ENCODE data around the gene PDLIM7. TPM values are rescaled to one million over a fixed set of nuclear protein-coding genes. Genes with fewer than 3 reads are reported as not detected.
A peak's percentile ranks its signal among the peaks of the same experiment; 100 is the strongest.

PDLIM7 gene
- total RNA-seq, 2 experiments from 2014 or later, result 38.5 to 41.9 TPM

DNA sequence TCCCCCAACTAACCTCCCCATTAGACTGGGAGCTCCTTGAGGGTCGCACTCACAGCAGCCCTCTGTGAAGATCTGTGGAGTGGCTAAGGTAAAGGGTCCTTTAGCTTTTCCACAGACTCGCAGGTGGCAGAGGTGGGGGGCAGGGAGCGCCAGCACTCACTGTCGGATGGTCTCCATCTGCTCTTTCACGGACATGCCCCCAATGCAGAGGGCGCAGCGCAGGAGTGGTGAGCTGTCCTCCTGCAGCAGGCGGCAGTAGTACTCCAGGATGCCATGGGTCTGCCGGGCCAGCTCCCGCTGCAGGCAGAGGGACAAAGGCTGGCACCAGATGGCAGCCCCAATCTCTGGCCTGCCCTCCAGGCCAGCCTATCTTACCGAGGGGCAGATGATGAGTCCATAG is 17.1 kb upstream of the PDLIM7 start:
- no peaks in the 10 kb centered on the region for H3K27me3 Mint-ChIP-seq
- H3K9me3 Mint-ChIP-seq, result no peaks in the 10 kb centered on the region
- DNase-seq, result no peak
- peaks cover 47% of the 10 kb centered on the region for H3K36me3 Mint-ChIP-seq
- H3K4me3 Mint-ChIP-seq, result no peak overlapping the region
- H3K27ac Mint-ChIP-seq, result peak overlapping the region; percentile 45
- H3K4me1 Mint-ChIP-seq, result peaks cover 33% of the 10 kb centered on the region

DNA sequence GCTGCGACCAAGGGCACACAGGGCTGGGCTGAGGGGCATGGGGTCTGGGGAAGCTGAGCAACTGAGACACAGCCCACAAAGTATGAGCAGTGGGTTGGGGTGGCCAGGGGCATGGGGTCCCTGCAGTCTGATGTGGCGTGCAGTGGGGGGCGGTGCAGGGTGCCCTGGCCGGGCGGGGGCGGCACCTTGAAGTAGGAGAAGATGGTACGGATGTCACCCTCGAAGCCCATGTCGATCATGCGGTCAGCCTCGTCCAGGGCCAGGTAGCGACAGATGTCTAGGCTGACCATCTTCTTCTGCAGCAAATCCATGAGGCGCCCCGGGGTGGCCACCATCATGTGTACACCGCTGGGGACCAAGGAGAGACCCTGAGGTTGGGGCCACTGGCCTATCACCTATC is 16.1 kb upstream of the PDLIM7 start:
- Mint-ChIP-seq H3K4me3 (no peak overlapping the region), H3K27ac (no peak overlapping the region), H3K4me1 (peaks cover 31% of the 10 kb centered on the region), H3K36me3 (peaks cover 47% of the 10 kb centered on the region), H3K27me3 (no peaks in the 10 kb centered on the region), H3K9me3 (no peaks in the 10 kb centered on the region)
- no peak for DNase-seq

DNA sequence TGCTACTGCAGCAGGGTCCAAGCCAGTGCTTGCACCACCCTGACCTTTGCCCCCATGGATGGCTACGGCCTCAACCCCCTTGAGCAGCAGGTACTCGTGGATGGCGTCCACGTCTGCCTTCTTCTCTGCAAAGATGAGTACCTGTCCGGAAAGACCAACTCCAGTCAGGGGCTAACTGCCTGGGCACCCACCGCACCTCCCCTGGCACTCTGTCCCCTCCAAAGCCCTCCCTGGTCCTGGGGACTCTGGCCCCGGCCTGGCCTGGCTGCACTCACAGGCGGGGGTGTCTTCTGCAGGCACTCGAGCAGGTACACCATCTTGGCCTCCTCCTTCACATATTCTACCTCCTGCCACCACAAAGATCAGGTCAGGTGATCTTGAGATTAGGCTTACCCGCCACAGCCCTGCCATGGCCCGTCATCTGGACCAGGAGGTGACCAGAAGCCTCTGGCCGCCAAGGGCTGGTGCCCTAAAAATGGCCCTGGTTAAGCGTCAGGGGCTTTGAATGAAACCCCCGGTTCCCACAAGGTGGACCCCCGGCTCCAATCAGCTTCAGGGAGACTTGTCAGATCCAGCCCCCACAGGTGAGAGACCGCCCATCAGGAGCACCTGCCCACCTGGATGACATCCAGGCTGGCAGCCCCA is 15.5 kb upstream of the PDLIM7 start:
- DNase-seq, result no peak
- Mint-ChIP-seq H3K27ac (no peak overlapping the region), H3K4me3 (no peak overlapping the region), H3K9me3 (no peaks in the 10 kb centered on the region), H3K36me3 (peaks cover 48% of the 10 kb centered on the region), H3K27me3 (no peaks in the 10 kb centered on the region), H3K4me1 (peaks cover 31% of the 10 kb centered on the region)

DNA sequence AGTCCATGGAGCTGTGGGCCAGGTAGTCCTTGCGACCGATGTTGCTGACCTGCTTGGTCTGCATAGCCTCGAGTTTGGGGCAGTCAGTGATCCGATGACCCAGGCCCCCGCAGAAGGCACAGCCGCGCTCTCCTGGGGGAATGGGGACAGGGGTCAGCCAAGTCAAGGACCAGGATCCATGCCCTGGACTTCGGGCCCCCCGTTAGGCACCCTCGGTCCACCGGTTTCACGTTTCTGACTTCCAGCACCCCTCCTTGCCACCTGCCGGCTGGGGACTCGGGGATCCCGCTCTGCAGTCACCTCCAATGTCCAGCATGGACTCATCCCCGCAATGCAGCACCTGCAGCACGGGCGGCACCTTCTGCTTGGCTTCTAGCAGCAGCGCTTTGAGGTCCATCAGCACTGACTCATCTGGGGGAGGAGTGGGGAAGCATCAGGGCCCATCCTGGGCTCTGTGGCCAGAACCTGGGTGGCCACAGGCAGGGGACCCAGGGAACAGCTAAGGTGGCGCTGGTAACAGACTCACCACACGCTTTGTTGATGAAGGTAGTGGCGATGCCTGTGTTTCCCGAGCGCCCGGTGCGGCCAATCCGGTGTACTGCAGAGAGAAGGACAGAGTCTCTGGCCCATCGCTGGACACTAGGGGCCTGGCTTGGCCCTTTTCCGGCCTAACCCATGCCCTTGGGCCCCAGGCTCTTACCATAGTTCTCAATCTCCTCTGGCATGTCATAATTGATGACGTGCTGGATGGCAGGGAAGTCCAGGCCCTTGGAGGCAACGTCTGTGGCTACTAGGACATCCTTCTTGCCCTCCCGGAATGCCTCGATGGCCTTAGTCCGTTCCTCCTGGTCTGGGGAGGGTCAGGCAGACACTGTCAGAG is 14.6 kb upstream of the PDLIM7 start:
- Mint-ChIP-seq H3K27me3 (no peaks in the 10 kb centered on the region), H3K4me3 (no peak overlapping the region), H3K4me1 (peaks cover 31% of the 10 kb centered on the region), H3K9me3 (no peaks in the 10 kb centered on the region), H3K27ac (no peak overlapping the region), H3K36me3 (peaks cover 47% of the 10 kb centered on the region)
- DNase-seq, result no peak

DNA sequence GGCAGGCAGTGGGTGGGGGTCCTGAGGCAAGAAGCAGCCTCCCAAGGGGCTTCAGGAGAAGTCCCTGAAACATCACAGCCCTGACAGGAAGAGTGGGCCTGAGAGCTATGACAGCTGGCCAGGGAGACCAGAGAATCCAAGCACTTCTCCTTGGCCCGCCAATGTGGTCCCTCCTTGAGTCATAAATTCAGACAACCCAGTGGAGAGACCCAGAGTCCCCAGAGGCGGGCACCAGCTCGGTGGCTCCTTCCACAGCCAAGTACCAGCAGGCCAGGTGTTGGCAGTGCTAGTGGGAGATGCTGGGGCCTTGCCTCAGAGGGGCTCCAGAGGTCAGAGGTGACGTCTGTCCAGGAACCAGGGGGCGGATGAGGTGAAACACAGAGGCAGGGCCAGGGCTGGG is 13.8 kb upstream of the PDLIM7 start:
- Mint-ChIP-seq H3K36me3 (peaks cover 41% of the 10 kb centered on the region), H3K27ac (no peak overlapping the region), H3K27me3 (no peaks in the 10 kb centered on the region), H3K9me3 (no peaks in the 10 kb centered on the region), H3K4me3 (no peak overlapping the region), H3K4me1 (peaks cover 31% of the 10 kb centered on the region)
- DNase-seq, result no peak

DNA sequence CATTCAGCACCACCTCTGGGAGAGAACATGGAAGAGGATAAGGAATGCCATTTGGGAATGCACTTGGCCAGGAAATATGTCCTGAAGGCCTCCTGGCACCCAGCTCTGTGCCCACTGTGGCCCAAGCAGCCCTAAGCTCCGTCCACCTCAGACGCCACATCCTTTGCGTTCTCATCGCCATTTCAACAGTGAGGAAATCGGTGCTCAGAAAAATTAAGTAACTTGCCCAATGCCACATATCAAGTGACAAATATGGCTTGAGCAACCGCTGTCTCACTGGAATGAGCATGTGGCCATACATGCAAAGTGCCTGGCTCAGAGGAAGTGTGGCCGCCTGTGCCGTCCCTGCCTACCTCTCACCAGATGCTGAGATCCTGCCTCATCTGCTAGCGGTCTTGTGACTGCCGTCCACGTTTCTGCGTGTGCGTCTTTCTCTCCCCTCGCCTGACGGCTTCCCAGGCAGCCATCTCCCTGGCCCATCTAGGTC is 13.2 kb upstream of the PDLIM7 start:
- H3K27ac Mint-ChIP-seq, result no peak overlapping the region
- DNase-seq, result no peak
- H3K9me3 Mint-ChIP-seq, result no peaks in the 10 kb centered on the region
- H3K36me3 Mint-ChIP-seq, result peaks cover 35% of the 10 kb centered on the region
- H3K4me3 Mint-ChIP-seq, result no peak overlapping the region
- peaks cover 25% of the 10 kb centered on the region for H3K4me1 Mint-ChIP-seq
- H3K27me3 Mint-ChIP-seq, result no peaks in the 10 kb centered on the region

DNA sequence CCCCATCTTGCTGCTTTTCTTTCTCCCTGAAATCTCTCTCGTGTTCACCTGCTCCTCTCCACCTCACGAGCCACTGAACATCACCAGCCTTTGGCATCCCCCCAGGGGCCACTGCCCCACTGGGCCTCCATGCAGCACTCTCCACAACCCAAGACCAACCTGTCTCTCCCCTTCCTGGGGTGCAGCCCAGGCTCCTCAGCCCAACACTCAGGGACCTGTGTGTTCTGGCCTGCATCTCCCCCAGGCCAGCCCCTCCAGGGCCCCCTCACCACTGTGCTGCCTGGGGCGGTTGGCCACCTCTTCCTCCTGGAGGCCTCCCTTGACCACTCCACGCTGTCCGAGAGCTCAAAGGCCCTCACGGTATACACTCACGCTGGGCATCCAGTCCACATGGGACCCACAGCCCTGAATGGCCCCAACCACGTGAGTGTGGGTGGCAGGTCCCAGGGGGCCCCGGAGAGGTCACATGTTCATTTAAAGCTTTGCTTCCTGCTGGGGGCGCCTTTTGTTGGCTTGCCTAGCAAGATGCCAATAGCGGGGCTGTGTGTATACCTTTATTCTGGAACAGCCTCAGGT is 12.7 kb upstream of the PDLIM7 start:
- H3K36me3 Mint-ChIP-seq, result peaks cover 30% of the 10 kb centered on the region
- H3K27me3 Mint-ChIP-seq, result no peaks in the 10 kb centered on the region
- H3K4me3 Mint-ChIP-seq, result no peak overlapping the region
- H3K9me3 Mint-ChIP-seq, result no peaks in the 10 kb centered on the region
- H3K27ac Mint-ChIP-seq, result no peak overlapping the region
- no peak for DNase-seq
- peaks cover 20% of the 10 kb centered on the region for H3K4me1 Mint-ChIP-seq

DNA sequence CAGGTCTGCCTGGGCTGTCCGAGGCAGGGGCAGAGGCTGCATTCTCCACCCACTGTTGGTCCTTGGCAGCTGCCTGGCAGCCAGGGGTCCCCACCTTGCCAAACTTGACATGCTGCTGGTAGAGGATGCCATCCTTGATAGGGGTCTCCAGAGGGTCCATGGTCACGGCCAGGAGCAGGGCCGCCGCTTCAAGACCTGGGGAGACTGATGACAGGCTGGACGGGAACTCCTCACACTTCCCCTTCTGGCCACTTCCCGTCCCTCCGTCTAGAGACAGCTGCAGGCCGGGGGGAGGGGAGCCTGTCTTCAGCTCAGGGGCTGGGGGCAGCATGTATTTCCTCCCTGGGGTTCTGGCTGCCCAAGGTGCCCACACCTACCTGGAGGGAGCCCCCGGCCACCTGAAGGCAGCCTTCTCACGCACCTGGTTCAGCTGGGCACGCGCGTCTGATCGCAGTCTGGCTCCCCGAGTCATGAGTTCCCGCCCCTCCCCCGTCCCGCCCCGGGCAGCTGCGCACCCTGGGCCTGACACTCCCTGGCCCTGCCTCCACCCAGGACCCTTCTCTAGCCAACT is 12.1 kb upstream of the PDLIM7 start, which contains the start of gene DOK3:
DOK3 (minus strand) TSS at position 446 of the 571 bp plus-strand sequence; CDS start at position 160, 286 bp downstream.
- no peak for DNase-seq
- Mint-ChIP-seq H3K4me3 (no peak within 1 kb of the TSS), H3K27ac (peak within 1 kb of the TSS; percentile 51), H3K4me1 (peaks cover 19% of the 10 kb centered on the region), H3K9me3 (no peaks in the 10 kb centered on the region), H3K36me3 (peaks cover 27% of the 10 kb centered on the region), H3K27me3 (no peaks in the 10 kb centered on the region)

DNA sequence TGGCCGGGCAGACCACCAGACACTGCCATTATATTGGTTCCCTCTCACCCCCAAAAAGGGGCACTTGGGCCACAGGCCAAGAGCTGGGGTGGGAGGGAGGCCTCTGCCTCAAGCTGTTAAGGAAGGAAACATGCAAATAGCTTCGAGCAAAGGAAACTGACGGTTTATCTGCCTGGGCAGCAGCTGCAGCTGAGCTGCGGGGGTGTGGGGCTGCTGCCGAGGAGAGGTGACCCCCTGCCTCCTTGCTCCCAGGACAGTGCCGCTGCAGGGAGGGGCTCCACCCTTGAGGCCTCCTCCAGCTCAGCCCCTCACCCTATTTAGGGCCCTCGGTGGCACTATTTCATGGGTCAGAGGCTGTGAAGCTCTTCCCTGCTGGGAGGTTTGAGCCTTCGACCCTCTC is 11.4 kb upstream of the PDLIM7 start:
- Mint-ChIP-seq H3K27ac (no peak overlapping the region), H3K9me3 (no peaks in the 10 kb centered on the region), H3K4me1 (peaks cover 15% of the 10 kb centered on the region), H3K27me3 (no peaks in the 10 kb centered on the region), H3K36me3 (peaks cover 20% of the 10 kb centered on the region), H3K4me3 (no peak overlapping the region)
- DNase-seq, result no peak

DNA sequence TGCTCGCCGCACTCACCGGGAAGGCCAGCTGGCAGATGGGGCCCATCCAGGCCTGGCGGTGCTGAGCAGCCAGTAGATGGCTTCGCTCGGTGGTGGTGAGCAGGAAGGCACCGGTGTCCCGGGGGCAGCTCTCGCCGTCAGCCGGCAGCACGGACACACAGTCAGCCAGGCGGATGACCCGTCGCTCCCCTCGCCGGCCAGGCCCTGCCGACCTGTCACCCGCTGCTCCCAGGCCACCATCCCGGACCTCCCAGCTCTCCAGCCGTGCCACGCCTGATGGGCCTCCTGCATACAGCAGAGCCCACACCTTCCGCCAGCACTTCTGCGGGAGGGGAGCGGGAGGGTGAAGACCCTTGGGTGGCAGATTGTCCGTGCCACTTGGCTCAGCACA is 10.8 kb upstream of the PDLIM7 start:
- H3K27me3 Mint-ChIP-seq, result no peaks in the 10 kb centered on the region
- no peak for DNase-seq
- peaks cover 14% of the 10 kb centered on the region for H3K4me1 Mint-ChIP-seq
- no peak overlapping the region for H3K27ac Mint-ChIP-seq
- no peaks in the 10 kb centered on the region for H3K9me3 Mint-ChIP-seq
- no peak overlapping the region for H3K4me3 Mint-ChIP-seq
- peaks cover 18% of the 10 kb centered on the region for H3K36me3 Mint-ChIP-seq

DNA sequence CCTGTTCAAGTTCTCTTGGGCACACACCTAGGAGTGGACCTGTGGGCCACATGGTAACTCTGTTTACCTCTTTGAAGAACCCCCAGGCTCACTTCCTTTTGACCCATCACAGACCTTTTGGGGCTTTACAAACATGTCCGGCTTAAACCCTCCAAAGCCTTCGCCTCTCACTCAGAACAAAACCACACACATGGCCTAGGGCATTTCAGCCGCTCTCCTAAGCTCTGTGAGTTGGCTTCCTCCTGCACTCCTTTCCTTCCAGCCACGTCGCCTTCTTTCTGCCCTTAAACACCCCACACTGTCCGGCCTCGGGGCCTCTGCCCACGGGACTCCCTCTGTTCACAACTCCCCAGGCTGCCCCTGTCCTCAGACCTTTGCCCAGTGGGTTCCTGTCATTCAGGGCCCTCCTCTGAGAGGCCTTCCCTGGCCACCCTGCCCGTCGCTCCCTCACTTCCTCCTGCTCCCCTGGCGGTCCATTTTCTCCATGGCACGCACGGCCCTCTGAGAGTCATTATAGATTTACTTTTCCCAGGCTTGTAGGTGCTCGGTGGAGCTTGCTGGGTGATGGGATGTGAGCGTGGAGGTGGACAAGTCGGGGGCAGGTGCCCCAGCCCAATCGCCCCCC is 10.3 kb upstream of the PDLIM7 start:
- H3K9me3 Mint-ChIP-seq, result no peaks in the 10 kb centered on the region
- no peaks in the 10 kb centered on the region for H3K27me3 Mint-ChIP-seq
- H3K27ac Mint-ChIP-seq, result no peak overlapping the region
- H3K36me3 Mint-ChIP-seq, result peaks cover 15% of the 10 kb centered on the region
- no peak overlapping the region for H3K4me3 Mint-ChIP-seq
- H3K4me1 Mint-ChIP-seq, result peaks cover 14% of the 10 kb centered on the region
- DNase-seq, result no peak

DNA sequence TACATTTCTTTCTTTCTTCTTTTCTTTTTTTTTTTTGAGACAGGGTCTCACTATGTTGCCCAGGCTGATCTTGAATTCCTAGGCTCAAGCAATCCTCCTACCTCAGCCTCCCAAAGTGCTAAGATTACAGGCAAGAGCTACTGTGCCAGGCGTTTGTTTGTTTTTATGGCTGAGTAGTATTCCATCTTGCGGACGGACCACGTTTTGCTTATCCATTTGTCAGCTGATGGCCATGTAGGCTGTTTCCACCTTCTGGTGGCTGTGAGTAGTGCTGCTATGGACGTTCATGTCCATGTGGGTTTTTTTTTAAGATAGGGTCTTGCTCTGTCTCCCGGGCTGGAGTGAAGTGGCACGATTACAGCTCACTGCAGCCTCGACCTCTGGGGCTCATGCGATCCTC is 9.8 kb upstream of the PDLIM7 start:
- Mint-ChIP-seq H3K9me3 (no peaks in the 10 kb centered on the region), H3K4me1 (peaks cover 16% of the 10 kb centered on the region), H3K27ac (no peak overlapping the region), H3K27me3 (no peaks in the 10 kb centered on the region), H3K36me3 (peaks cover 15% of the 10 kb centered on the region), H3K4me3 (no peak overlapping the region)
- no peak for DNase-seq

DNA sequence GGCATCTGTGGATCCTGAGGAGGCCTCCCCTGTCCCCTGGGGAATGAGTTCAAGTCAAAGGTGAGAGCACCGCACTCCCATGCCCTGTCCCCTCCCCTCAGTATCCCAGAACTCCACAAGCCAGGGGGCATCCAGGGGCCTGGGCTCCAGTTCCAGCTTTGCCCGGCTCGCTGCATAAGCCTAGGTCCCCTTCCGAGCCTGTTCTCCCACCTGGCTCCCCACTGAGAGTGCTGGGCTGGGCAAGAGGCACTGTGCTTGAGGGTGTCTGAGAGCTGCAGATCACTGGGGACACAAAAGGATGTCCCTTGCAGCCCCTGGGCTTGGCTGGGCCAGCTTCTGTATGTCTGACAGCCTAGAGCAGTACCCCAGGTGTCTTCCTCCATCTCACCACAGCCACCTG is 7.7 kb upstream of the PDLIM7 start:
- DNase-seq, result no peak
- Mint-ChIP-seq H3K4me3 (no peak overlapping the region), H3K36me3 (peaks cover 7% of the 10 kb centered on the region), H3K4me1 (peaks cover 11% of the 10 kb centered on the region), H3K27ac (no peak overlapping the region), H3K27me3 (peaks cover 3% of the 10 kb centered on the region), H3K9me3 (no peaks in the 10 kb centered on the region)

DNA sequence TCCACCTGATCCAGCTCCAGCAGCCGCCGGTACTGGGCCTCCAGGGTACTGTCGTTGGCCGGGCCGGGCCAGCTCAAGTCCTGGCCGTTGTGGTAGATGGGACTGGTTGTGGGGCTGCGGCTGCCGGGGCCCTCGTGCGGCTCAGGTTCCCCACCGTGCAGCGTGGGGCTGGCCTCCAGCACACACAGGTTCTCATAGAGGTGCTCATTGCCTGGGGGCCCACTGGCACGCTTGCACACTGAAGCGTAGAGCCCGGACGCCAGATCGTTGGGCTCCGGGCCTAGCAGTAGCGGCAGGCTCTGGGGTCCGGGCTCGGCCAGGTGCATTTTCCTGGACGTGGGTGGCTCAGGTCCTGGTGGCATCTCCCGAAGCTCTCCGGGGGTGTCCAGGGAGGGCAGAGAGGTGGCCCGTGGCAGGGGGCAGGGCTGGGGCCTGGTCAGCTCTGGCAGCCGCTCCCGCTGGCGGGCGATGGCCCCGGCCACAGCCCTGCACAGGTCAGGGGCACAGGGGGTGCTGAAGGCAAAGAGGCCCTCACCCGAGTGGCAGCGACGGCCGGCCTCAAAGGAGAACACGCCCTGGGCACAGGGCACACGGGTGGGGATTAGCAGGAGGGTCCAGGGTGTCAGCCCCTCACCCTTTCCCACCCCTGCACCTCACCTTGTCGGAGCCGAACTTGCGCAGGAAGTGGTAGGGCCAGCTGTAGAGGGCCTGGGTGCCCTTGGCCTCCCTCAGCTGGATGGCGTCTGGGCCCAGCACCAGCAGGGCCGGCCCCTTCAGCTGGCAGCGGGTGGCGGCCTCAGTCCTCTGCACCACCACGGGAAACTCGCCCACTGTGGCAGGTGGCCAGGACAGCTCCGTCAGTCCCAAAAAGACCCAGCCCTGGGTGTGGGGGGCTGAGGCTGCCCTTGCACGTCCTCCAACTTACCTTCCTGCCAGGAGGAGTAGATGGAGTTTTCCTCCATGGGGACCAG is 7.0 kb upstream of the PDLIM7 start:
- Mint-ChIP-seq H3K4me3 (no peak overlapping the region), H3K9me3 (no peaks in the 10 kb centered on the region), H3K27me3 (peaks cover 3% of the 10 kb centered on the region), H3K4me1 (peaks cover 10% of the 10 kb centered on the region), H3K27ac (no peak overlapping the region), H3K36me3 (peaks cover 5% of the 10 kb centered on the region)
- DNase-seq, result no peak
